Neural progenitor cell (in vitro differentiated cells): ENCODE measurements around the gene ASCL5. TPM values are rescaled to one million over a fixed set of nuclear protein-coding genes. Genes with fewer than 3 reads are reported as not detected.

Source experiments
- DNase-seq: peaks from one replicate; pipeline ENCODE4 v3.0.0-alpha.2; 2016; ENCODE audit warnings: low spot score
- H2AFZ ChIP-seq: fragments of 200-600 bp; sonication (generic); replicated peaks from 2 replicates; pipeline ENCODE4 v1.6.1; 2016; ENCODE audit warnings: antibody characterized with exemption
- H3F3A ChIP-seq: fragments of 200-600 bp; sonication (generic); 2 replicates; pipeline ENCODE4 v1.6.1; 2016; ENCODE audit warnings: antibody characterized with exemption, low read depth
- H3K27ac ChIP-seq: fragments of 200-600 bp; sonication (generic); 2 replicates; pipeline ENCODE4 v1.5.1; 2016; ENCODE audit warnings: mild to moderate bottlenecking
- H3K27me3 ChIP-seq: fragments of 200-600 bp; sonication (generic); 2 replicates; pipeline ENCODE4 v1.6.1; 2016; ENCODE audit warnings: mild to moderate bottlenecking, moderate library complexity
- H3K36me3 ChIP-seq: fragments of 200-600 bp; sonication (generic); 2 replicates; pipeline ENCODE4 v1.5.1; 2016
- H3K4me1 ChIP-seq: fragments of 200-600 bp; sonication (generic); 2 replicates; pipeline ENCODE4 v1.6.1; 2016; ENCODE audit warnings: mixed run types
- H3K4me2 ChIP-seq: fragments of 200-600 bp; sonication (generic); 2 replicates; pipeline ENCODE4 v1.6.1; 2016
- H3K4me3 ChIP-seq: fragments of 200-600 bp; sonication (generic); 2 replicates; pipeline ENCODE4 v1.5.1; 2016
- H3K79me2 ChIP-seq: fragments of 200-600 bp; sonication (generic); 2 replicates; pipeline ENCODE4 v1.6.1; 2016; ENCODE audit warnings: low read depth
- H3K9ac ChIP-seq: fragments of 200-600 bp; sonication (generic); 2 replicates; pipeline ENCODE4 v1.6.1; 2016
- H3K9me3 ChIP-seq: fragments of 200-600 bp; sonication (generic); 2 replicates; pipeline ENCODE4 v1.5.1; 2016; ENCODE audit warnings: low read depth
- H4K20me1 ChIP-seq: fragments of 200-600 bp; sonication (generic); 2 replicates; pipeline ENCODE4 v1.6.1; 2016; ENCODE audit warnings: low read depth
- H3K27ac Mint-ChIP-seq: 3 replicates; pipeline ENCODE4 v1.8.0; 2021; ENCODE audit warnings: mixed read lengths
- H3K27me3 Mint-ChIP-seq: 2 replicates; pipeline ENCODE4 v1.8.0; 2022; ENCODE audit warnings: low read depth, mild to moderate bottlenecking, inconsistent platforms, moderate library complexity, mixed read lengths; ENCODE audit not compliant: insufficient read depth
- H3K36me3 Mint-ChIP-seq: 3 replicates; pipeline ENCODE4 v1.8.0; 2021; ENCODE audit warnings: mixed read lengths
- H3K4me1 Mint-ChIP-seq: 3 replicates; pipeline ENCODE4 v1.8.0; 2021; ENCODE audit warnings: mixed read lengths
- H3K4me3 Mint-ChIP-seq: 3 replicates; pipeline ENCODE4 v1.8.0; 2021; ENCODE audit warnings: mild to moderate bottlenecking, moderate library complexity, mixed read lengths
- H3K9me3 Mint-ChIP-seq: 3 replicates; pipeline ENCODE4 v1.8.0; 2020; ENCODE audit warnings: mixed read lengths
- EZH2 ChIP-seq: fragments of 200-600 bp; sonication (generic); IDR thresholded peaks from 2 replicates; pipeline ENCODE4 v1.6.1; 2017; ENCODE audit warnings: antibody characterized with exemption, mild to moderate bottlenecking, moderate library complexity
- EZH2phosphoT487 ChIP-seq: fragments of 200-600 bp; sonication (generic); IDR thresholded peaks from 2 replicates; pipeline ENCODE4 v1.6.1; 2017; ENCODE audit warnings: antibody characterized with exemption
- total RNA-seq: library from RNA; depleted of rRNA; stranded (reverse); fragments of >200 nt; gene quantifications from 2 replicates; pipeline ENCODE4 v1.2.3, GENCODE V29; 2015; ENCODE audit warnings: low replicate concordance
- TF ChIP-seq, protein P1 (sequence below): fragments of 200-600 bp; sonication (generic); IDR thresholded peaks from 2 replicates; pipeline ENCODE4 v1.5.1; 2017; ENCODE audit warnings: antibody characterized with exemption, mild to moderate bottlenecking

ASCL5 gene
- total RNA-seq, 1 donor from 2014 or later: not detected

DNA sequence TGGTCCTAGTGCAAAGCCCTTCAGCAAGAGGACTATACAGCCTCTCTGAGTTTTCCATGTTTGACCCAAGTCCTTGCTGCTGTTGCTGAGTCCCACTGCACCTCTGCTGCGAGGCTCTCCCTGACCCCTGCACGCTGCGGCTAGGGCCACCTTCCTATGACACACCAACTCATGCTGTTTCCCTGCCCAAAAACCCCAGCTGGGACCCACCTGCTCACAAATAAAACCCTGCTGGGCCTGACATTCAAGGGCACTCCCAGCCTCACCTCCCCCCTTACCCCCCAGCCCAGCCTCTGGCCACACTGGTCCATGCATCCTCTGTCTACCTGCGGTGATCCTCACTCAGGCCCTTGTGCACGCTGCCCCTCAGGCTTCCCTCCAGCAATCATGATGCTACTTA is 12.3 kb upstream of the ASCL5 start:
- peaks cover 20% of the 10 kb centered on the region for H4K20me1 ChIP-seq
- H3K4me1 Mint-ChIP-seq: peaks cover 9% of the 10 kb centered on the region
- DNase-seq: no peak
- H3K27me3 Mint-ChIP-seq: peaks cover 5% of the 10 kb centered on the region
- peaks cover 31% of the 10 kb centered on the region for H3K36me3 Mint-ChIP-seq
- no peak for TF ChIP-seq EZH2
- no peak for TF ChIP-seq EZH2phosphoT487
- TF ChIP-seq, protein P1, sequence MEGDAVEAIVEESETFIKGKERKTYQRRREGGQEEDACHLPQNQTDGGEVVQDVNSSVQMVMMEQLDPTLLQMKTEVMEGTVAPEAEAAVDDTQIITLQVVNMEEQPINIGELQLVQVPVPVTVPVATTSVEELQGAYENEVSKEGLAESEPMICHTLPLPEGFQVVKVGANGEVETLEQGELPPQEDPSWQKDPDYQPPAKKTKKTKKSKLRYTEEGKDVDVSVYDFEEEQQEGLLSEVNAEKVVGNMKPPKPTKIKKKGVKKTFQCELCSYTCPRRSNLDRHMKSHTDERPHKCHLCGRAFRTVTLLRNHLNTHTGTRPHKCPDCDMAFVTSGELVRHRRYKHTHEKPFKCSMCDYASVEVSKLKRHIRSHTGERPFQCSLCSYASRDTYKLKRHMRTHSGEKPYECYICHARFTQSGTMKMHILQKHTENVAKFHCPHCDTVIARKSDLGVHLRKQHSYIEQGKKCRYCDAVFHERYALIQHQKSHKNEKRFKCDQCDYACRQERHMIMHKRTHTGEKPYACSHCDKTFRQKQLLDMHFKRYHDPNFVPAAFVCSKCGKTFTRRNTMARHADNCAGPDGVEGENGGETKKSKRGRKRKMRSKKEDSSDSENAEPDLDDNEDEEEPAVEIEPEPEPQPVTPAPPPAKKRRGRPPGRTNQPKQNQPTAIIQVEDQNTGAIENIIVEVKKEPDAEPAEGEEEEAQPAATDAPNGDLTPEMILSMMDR: no peak
- no peak overlapping the region for H2AFZ ChIP-seq
- no peak overlapping the region for H3K9ac ChIP-seq
- H3K9me3 Mint-ChIP-seq: no peaks in the 10 kb centered on the region
- no peaks in the 10 kb centered on the region for H3K79me2 ChIP-seq
- H3K27ac ChIP-seq: no peak overlapping the region
- H3F3A ChIP-seq: no peaks in the 10 kb centered on the region
- no peak overlapping the region for H3K4me3 Mint-ChIP-seq
- H3K4me3 ChIP-seq: no peak overlapping the region
- no peaks in the 10 kb centered on the region for H3K36me3 ChIP-seq
- H3K27ac Mint-ChIP-seq: no peak overlapping the region
- H3K27me3 ChIP-seq: no peaks in the 10 kb centered on the region
- peaks cover 5% of the 10 kb centered on the region for H3K4me1 ChIP-seq
- no peaks in the 10 kb centered on the region for H3K9me3 ChIP-seq
- no peak overlapping the region for H3K4me2 ChIP-seq

- Histone ChIP-seq H3K4me3 (no peak overlapping the region), H3K27ac (no peak overlapping the region), H3F3A (no peaks in the 10 kb centered on the region), H3K9me3 (no peaks in the 10 kb centered on the region), H4K20me1 (peaks cover 20% of the 10 kb centered on the region), H2AFZ (no peak overlapping the region), H3K27me3 (no peaks in the 10 kb centered on the region), H3K9ac (no peak overlapping the region), H3K4me1 (peaks cover 5% of the 10 kb centered on the region), H3K79me2 (no peaks in the 10 kb centered on the region), H3K36me3 (no peaks in the 10 kb centered on the region), H3K4me2 (no peak overlapping the region)
- H3K4me3 Mint-ChIP-seq: no peak overlapping the region
- peaks cover 12% of the 10 kb centered on the region for H3K4me1 Mint-ChIP-seq
- peaks cover 31% of the 10 kb centered on the region for H3K36me3 Mint-ChIP-seq
- no peak overlapping the region for H3K27ac Mint-ChIP-seq
- H3K9me3 Mint-ChIP-seq: no peaks in the 10 kb centered on the region
- no peak for TF ChIP-seq EZH2
- TF ChIP-seq, protein P1: no peak
- no peak for TF ChIP-seq EZH2phosphoT487
- no peak for DNase-seq
- H3K27me3 Mint-ChIP-seq: peaks cover 4% of the 10 kb centered on the region
These were observed 11.4 kb upstream of the ASCL5 start for GRCh38 chr1:201138311-201138840.

GRCh38 chr1:201137579-201138310 is 10.8 kb upstream of the ASCL5 start:
- no peaks in the 10 kb centered on the region for H3F3A ChIP-seq
- peaks cover 5% of the 10 kb centered on the region for H3K4me1 ChIP-seq
- no peaks in the 10 kb centered on the region for H3K27me3 ChIP-seq
- peaks cover 13% of the 10 kb centered on the region for H3K4me1 Mint-ChIP-seq
- H3K27ac Mint-ChIP-seq: no peak overlapping the region
- peaks cover 2% of the 10 kb centered on the region for H3K27me3 Mint-ChIP-seq
- no peak overlapping the region for H2AFZ ChIP-seq
- H3K27ac ChIP-seq: no peak overlapping the region
- no peak overlapping the region for H3K4me2 ChIP-seq
- H4K20me1 ChIP-seq: peaks cover 20% of the 10 kb centered on the region
- no peaks in the 10 kb centered on the region for H3K79me2 ChIP-seq
- H3K36me3 ChIP-seq: no peaks in the 10 kb centered on the region
- H3K4me3 Mint-ChIP-seq: no peak overlapping the region
- no peak for DNase-seq
- H3K36me3 Mint-ChIP-seq: peaks cover 35% of the 10 kb centered on the region
- H3K9ac ChIP-seq: no peak overlapping the region
- no peak overlapping the region for H3K4me3 ChIP-seq
- TF ChIP-seq EZH2: no peak
- H3K9me3 Mint-ChIP-seq: no peaks in the 10 kb centered on the region
- no peaks in the 10 kb centered on the region for H3K9me3 ChIP-seq

- Histone ChIP-seq H3K9me3 (no peaks in the 10 kb centered on the region), H3K36me3 (no peaks in the 10 kb centered on the region), H3K4me2 (no peak overlapping the region), H3K27me3 (no peaks in the 10 kb centered on the region), H2AFZ (no peak overlapping the region), H3K27ac (no peak overlapping the region), H3K4me1 (peaks cover 5% of the 10 kb centered on the region), H4K20me1 (peaks cover 20% of the 10 kb centered on the region), H3K79me2 (no peaks in the 10 kb centered on the region), H3K9ac (no peak overlapping the region), H3F3A (no peaks in the 10 kb centered on the region), H3K4me3 (no peak overlapping the region)
- Mint-ChIP-seq H3K9me3 (no peaks in the 10 kb centered on the region), H3K36me3 (peaks cover 34% of the 10 kb centered on the region), H3K4me3 (no peak overlapping the region), H3K4me1 (peaks cover 13% of the 10 kb centered on the region), H3K27me3 (peaks cover 2% of the 10 kb centered on the region), H3K27ac (no peak overlapping the region)
- DNase-seq: no peak
- TF ChIP-seq, protein P1: no peak
- no peak for TF ChIP-seq EZH2phosphoT487
- TF ChIP-seq EZH2: no peak
These were observed 10.0 kb upstream of the ASCL5 start for GRCh38 chr1:201137024-201137392.
